ENCODE results near the gene DBH. TPM values are rescaled to one million over a fixed set of nuclear protein-coding genes. Genes with fewer than 3 reads are reported as not detected.

DBH gene
- total RNA-seq, 1 experiment from 2014 or later, result not detected

- intact Hi-C loops (cut with micrococcal nuclease), result no loop called here
- H3K4me1 Mint-ChIP-seq (ENCODE audit: insufficient read depth, unreplicated experiment), result no peaks in the 10 kb centered on the region
- ChIA-PET CTCF (no interaction called here), POLR2A (no interaction called here)
- H3K9me3 Mint-ChIP-seq (ENCODE audit: unreplicated experiment), result no peaks in the 10 kb centered on the region
- TF ChIP-seq CTCF (IDR thresholded peaks at IDR 0.05; ENCODE audit: unreplicated experiment), result no peak
- BruUV-seq (replicated peaks), result no TSS peak
- peaks cover 6% of the 10 kb centered on the region for H3K36me3 Mint-ChIP-seq (ENCODE audit: insufficient read depth, unreplicated experiment)
- H3K4me3 Mint-ChIP-seq (ENCODE audit: unreplicated experiment), result no peak overlapping the region
- peaks cover 37% of the 10 kb centered on the region for H3K27me3 Mint-ChIP-seq (ENCODE audit: insufficient read depth, unreplicated experiment)
- H3K27ac Mint-ChIP-seq (ENCODE audit: low read depth, unreplicated experiment), result no peak overlapping the region
- no peak for DNase-seq (ENCODE audit: unreplicated experiment)
Measured at GRCh38 chr9:133686642-133687575, 50.7 kb downstream of the DBH start.

GRCh38 chr9:133687856-133688761, 51.9 kb downstream of the DBH start:
- H3K27me3 Mint-ChIP-seq (ENCODE audit: insufficient read depth, unreplicated experiment), result peaks cover 49% of the 10 kb centered on the region
- no peak overlapping the region for H3K27ac Mint-ChIP-seq (ENCODE audit: low read depth, unreplicated experiment)
- no peak for TF ChIP-seq CTCF (IDR thresholded peaks at IDR 0.05; ENCODE audit: unreplicated experiment)
- ChIA-PET CTCF (no interaction called here), POLR2A (no interaction called here)
- peaks cover 6% of the 10 kb centered on the region for H3K36me3 Mint-ChIP-seq (ENCODE audit: insufficient read depth, unreplicated experiment)
- no TSS peak for BruUV-seq (replicated peaks)
- H3K4me1 Mint-ChIP-seq (ENCODE audit: insufficient read depth, unreplicated experiment), result no peaks in the 10 kb centered on the region
- intact Hi-C loops (cut with micrococcal nuclease), result no loop called here
- DNase-seq (ENCODE audit: unreplicated experiment), result no peak
- no peak overlapping the region for H3K4me3 Mint-ChIP-seq (ENCODE audit: unreplicated experiment)
- H3K9me3 Mint-ChIP-seq (ENCODE audit: unreplicated experiment), result no peaks in the 10 kb centered on the region

- ChIA-PET CTCF (no interaction called here), POLR2A (no interaction called here)
- Mint-ChIP-seq H3K27me3 (ENCODE audit: insufficient read depth, unreplicated experiment) (peaks cover 57% of the 10 kb centered on the region), H3K4me1 (ENCODE audit: insufficient read depth, unreplicated experiment) (no peaks in the 10 kb centered on the region), H3K4me3 (ENCODE audit: unreplicated experiment) (no peak overlapping the region), H3K36me3 (ENCODE audit: insufficient read depth, unreplicated experiment) (peaks cover 6% of the 10 kb centered on the region), H3K27ac (ENCODE audit: low read depth, unreplicated experiment) (no peak overlapping the region), H3K9me3 (ENCODE audit: unreplicated experiment) (no peaks in the 10 kb centered on the region)
- intact Hi-C loops (cut with micrococcal nuclease), result no loop called here
- BruUV-seq (replicated peaks), result no TSS peak
- TF ChIP-seq CTCF (IDR thresholded peaks at IDR 0.05; ENCODE audit: unreplicated experiment), result no peak
- DNase-seq (ENCODE audit: unreplicated experiment), result no peak
Measured at GRCh38 chr9:133689151-133689763, 53.1 kb downstream of the DBH start.

GRCh38 chr9:133690081-133690561, 54.0 kb downstream of the DBH start:
- BruUV-seq (replicated peaks), result no TSS peak
- peaks cover 6% of the 10 kb centered on the region for H3K36me3 Mint-ChIP-seq (ENCODE audit: insufficient read depth, unreplicated experiment)
- H3K9me3 Mint-ChIP-seq (ENCODE audit: unreplicated experiment), result no peaks in the 10 kb centered on the region
- no peak overlapping the region for H3K27ac Mint-ChIP-seq (ENCODE audit: low read depth, unreplicated experiment)
- H3K4me1 Mint-ChIP-seq (ENCODE audit: insufficient read depth, unreplicated experiment), result no peaks in the 10 kb centered on the region
- no peak for DNase-seq (ENCODE audit: unreplicated experiment)
- ChIA-PET POLR2A (no interaction called here), CTCF (no interaction called here)
- peaks cover 66% of the 10 kb centered on the region for H3K27me3 Mint-ChIP-seq (ENCODE audit: insufficient read depth, unreplicated experiment)
- no peak for TF ChIP-seq CTCF (IDR thresholded peaks at IDR 0.05; ENCODE audit: unreplicated experiment)
- intact Hi-C loops (cut with micrococcal nuclease), result no loop called here
- H3K4me3 Mint-ChIP-seq (ENCODE audit: unreplicated experiment), result no peak overlapping the region

Data from MCF 10A (cell line).